Activated T-cell treated with anti-CD3 and anti-CD28 coated beads, Interleukin-2, amount 50 U/mL, for 48 hours (primary cell): Measurements from ENCODE around the gene GUCY1A1.

Experiments used
- DNase-seq, 2 experiments: peaks; one replicate each; pipeline ENCODE4 v3.0.0-alpha.2; 2020

Gene GUCY1A1

DNA sequence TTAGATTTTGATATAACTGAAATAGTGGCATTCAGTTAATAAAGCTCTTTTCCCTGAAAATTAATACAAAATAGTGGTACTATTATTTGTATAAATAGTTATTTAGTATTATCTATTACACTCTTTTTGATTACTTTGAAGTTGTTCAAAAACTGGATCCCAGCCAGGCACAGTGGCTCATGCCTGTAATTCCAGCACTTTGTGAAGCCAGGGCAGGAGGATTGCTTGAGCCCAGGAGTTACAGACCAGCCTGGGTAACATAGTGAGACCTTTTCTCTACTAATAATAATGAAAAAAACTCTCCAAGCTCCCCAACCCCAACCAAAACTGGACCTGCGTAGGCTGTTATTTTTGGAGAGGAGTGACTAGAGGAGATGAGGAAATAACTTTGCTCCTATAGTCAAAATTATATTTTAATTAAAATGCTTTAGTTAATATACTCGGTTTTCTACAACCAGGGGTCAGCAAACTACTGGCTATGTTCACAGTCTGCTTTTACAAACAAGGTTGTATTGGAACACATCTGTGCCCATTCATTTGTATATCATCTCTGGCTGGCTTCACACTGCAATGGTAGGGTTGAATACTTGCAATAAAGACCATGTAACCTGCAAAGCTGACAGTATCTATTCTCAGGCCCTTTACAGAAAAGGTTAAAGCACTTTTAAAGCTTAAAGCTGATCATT, 27.6 kb downstream of the GUCY1A1 start:
- no peak for DNase-seq

DNA sequence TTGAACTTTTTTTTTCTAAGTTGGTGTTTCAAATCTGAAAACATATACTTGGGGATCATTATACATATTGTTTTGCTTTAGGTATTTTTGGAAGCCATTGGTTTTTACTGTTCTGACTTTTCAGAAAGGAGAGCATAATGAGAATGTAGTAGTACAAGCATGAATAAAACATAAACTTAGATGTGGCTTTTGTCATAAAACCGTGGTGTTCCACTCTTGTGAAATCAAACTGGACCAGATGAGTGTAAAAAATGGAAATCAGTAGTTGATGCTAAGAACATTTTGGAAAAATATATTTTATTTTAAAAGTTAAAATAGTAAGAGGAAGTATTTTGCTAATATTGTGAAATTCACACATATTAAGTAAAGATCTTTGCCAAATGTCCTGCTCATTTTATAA, 29.6 kb downstream of the GUCY1A1 start:
- no peak for DNase-seq

DNA sequence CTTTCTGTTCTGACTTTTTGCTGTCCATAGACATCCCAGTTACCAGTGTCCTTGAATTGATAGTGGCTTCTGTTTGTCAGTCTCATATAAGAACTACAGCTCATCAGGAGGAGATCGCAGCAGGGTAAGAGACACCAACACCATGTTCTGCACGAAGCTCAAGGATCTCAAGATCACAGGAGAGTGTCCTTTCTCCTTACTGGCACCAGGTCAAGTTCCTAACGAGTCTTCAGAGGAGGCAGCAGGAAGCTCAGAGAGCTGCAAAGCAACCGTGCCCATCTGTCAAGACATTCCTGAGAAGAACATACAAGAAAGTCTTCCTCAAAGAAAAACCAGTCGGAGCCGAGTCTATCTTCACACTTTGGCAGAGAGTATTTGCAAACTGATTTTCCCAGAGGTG, 30.1 kb downstream of the GUCY1A1 start:
- DNase-seq: no peak

DNA sequence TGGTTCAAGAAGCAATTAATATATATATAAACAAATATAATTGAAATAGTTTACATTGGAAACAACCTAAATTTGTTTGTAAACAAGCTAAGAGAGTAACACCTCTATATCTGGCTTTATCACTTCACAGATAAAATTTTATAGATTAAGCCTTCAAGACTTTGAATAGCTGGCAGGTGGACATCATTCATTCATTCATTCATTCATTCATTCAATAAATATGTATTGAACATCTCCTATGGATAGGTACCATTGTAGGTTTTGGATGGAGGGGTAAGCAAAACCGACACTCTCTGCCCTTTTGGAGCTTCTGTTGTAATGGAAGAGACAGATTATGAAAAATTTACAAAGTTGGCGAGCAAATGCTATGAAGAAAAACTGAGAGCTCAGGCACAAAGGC, 35.2 kb downstream of the GUCY1A1 start:
- no peak for DNase-seq

DNA sequence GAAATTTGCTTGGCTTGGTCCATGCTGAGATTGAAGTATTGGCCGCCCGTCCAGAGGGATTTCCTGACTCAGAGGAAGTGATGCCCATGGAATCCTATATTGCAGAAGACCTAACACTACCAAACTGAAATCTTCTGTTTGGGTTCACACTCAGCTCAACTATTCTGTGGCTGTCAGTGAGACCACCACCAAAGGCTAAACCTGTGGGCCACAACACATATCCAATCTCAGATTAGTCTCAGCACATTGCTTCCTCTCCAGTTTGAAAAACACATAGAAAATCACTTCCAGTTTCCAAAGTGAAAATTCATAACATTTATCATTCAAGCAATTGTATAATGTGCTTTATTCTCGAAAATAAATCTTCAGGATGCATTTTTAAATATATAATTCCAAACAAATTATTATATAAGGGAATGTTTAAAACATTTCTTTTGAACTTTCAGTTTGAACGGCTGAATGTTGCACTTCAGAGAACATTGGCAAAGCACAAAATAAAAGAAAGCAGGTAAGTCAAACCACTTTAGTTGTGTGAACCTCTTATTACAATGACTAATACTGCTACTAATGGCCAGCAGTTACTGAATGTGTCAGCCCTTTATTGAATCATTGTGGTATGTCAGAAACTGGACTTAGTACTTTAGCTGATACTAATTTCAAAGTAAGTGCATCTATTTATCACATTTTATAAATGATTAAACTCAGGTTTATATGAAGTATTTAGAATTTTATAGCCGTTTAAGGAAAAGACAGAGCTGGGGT, 37.0 kb downstream of the GUCY1A1 start:
- no peak for DNase-seq

DNA sequence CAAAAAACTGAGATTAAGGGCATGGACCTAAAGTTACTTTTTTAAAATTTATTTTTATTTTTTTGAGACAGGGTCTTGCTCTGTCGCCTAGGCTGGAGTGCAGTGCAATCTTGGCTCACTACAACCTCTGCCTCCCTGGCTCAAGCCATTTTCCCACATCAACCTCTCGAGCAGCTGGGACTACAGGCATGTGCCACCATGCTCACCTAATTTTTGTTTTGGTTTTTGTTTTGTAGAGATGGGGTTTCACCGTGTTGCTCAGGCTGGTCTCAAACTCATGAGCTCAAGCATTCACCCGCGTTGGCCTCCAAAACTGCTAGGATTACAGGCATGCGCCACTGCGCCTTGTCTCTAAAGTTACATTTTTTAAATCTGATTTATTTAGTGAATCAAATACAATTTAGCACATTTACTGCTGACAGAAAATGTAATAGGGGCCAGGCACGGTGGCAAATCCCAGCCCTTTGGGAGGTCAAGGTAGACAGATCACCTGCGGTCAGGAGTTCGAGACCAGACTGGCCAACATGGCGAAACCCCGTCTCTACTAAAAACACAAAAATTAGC, 38.3 kb downstream of the GUCY1A1 start:
- no peak for DNase-seq

DNA sequence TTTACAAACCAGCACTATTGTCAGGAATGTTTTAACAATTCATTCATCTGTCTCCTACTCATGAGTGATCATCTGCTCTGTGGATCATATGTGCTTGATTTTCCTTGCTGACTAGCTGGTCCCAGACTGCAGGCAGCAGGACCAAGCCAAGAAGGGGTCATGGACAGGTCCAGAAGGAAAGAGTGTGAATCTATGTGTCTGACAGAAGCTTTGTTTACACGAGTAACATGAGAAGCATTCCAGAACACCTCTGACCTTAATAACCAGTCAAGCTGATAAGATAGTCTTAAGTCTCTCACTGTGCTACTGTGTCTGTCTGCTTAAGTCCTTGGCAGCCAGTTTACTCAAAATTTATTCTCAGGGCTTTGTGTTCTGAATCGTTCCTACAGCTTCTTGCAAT, 39.0 kb downstream of the GUCY1A1 start:
- DNase-seq: no peak

DNA sequence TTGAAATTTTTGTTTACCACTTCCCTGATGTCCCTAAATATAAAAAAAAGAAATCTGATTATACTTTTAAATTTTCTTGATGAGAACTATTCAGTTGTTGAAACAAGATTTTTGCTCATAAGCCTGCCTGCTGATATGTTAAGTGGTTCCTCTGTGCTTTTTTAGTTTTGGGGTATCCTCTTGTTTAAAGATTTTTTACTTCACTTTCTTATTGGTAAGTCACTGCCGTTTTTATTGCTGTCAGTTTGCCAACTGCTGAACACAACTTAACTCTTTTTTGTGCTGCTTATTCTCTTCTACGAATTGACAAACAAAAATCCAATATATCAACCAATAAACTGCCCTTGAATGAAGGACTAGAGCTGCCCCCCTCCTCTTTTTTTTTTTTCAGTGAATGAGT, 39.5 kb downstream of the GUCY1A1 start:
- DNase-seq: no peak

DNA sequence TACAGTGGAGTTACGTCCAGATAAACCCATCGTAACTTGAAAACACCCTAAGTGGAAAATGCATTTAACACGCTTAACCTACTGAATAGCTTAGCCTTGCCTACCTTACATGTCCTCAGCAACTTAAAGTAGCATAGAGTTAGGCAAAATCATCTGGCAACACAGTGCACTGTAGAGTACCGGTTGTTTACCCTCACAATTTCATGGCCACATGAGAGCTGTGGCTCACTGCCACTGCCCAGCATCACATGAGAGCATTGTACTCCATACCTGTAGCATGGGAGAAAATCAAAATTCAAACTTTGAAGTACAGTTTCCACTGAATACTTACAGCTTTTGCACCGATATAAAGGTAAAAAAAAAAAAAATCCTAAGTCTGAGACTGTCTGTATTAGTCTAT, 40.6 kb downstream of the GUCY1A1 start:
- no peak for DNase-seq

DNA sequence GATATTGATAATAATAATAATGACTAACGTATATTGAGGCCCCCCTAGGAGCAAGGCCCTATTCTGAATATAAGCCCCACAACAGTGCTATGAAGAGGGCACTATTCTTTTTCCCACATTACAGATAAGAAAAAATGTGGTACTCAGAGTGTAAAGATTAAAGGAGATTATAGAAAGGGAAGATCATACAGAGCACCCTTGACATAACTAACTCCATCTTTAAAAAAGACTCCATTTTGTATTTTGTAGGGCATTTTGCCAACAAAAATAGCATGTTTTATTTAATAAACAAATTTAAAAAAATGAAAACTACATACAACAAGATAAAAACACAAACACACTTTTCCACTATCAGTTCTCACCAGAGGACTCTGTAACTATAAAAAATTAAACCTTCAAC, 42.1 kb downstream of the GUCY1A1 start:
- DNase-seq: no peak

DNA sequence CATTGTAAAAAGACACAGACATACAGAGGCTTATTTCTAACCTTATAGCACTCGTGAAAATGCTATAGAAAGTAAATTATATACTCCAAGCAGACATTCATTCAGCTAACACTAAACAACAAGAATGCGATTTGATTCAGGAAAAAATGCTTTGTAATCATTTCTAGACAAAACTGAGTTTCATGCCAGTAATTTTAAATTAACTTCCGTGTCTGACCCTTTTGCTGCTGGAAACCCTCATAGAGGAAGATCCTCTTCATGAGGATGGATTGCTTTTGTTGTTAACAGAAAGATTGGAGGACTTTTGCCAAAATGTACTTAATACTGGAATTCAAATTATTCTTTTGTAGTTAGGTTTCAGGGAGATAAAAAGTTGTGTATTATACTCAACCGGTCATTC, 43.3 kb downstream of the GUCY1A1 start:
- DNase-seq: no peak

DNA sequence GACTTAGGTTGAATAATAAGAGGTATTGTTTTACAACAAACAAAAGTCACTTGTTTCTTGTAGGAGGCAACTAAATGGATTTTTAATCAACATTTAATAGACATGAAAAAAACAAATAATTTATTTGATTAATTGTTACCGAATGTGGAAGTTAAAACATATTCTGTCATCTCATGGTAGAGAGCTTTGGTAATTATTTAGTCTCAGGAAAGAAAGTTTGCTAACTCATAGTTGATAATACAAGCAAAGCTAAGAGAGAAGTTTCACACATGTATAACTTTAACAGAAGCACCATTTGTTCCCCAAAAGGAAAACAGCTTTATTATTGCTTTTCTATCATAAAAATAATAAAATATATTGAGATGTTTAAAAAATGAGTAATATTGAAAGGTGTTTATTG, 44.9 kb downstream of the GUCY1A1 start:
- no peak for DNase-seq

DNA sequence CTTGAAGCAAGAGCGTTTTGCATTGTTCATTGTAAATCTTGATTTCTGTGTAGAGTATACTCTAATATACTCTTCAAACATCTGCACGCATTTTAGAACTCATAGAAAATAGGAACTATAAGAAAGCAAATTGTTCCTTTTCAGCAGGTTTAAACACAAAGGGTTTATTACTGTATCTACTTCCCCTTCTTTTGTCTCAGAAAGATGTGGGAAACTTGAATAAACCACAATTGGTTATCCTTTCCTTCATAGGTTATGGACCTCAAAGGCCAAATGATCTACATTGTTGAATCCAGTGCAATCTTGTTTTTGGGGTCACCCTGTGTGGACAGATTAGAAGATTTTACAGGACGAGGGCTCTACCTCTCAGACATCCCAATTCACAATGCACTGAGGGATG, 46.2 kb downstream of the GUCY1A1 start:
- no peak for DNase-seq

DNA sequence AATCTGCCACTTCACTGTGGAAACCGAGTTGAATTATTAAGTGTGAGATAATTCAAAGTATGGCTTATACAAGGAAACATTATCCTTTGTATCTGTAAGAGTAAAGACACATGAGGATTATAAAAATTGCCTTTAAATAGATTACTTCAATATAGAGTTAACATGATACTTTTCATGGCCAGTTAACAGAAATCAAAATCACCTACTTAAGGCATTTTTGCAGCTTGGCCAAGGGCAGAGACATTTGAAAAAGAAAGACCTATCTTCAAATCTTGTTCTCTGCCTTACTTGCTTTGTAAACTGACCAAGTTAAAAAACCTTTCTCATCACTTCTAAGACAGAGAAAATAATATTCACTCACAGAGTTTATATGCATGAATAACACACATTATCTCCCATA, 47.3 kb downstream of the GUCY1A1 start:
- DNase-seq: no peak

DNA sequence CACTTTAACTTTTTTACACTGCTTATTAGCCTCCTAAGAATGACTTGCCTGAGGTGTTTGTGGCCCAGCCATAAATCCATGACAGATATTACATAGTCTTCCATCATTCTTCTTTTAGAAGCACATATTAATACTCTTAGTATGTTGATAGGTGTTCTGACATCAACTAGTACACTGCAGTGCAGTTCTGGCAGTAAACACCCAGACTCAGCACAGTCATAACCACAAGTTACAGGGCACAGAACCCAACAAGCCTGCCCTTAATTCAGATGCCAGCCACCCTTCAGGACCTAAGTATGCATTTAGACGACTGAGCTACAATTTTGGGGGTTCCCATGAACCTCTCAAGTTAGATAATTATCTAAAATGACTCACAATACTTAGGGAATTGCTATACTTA, 55.7 kb downstream of the GUCY1A1 start:
- no peak for DNase-seq

DNA sequence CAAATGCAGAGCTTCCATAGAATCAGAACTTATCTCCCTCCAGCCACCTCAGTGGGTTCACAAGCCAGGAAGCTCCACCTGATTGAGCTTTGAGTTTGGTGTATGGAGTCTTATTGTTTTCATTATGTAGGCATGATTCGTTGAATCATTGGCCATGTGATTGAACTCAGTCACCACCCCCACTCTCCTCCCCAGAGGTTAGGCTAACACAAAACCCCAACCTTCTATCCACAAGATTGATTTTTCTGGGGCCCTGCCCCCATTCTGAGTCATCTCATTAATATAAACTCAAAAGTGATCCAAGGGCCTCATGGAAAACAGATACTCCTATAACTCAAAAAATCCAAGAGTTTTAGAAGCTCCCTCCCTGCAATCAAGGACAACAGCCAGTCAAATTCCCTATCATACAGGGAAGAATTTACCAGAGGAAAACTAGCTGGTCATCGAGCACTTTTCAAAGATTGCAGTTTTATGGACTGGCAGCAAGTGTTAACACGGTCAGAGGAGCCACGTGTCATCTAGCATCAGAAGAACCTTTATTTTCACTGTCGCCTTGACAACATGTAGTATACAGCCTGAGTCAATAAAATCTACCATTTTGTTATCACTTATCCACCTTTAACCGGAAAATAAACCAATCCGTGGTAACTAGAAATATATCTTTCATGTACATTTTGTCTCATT, 56.3 kb downstream of the GUCY1A1 start:
- no peak for DNase-seq

DNA sequence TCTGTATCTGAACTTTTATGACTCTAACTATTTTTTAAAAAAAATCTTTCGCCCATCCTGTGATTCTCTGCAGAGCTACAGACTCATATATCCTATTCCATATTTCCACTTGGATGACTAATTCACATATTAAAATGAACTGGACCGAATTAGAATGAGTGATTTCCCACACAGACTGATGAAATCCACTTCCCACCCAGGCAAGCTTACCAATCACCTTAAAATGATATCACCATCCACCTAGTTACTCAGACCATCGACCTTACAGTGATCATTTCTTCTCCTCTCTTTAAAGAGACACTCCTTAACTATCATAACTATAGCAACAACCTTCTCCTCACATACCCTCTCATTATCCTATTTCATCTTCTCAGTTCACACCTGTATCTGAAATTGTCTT, 58.1 kb downstream of the GUCY1A1 start:
- no peak for DNase-seq

DNA sequence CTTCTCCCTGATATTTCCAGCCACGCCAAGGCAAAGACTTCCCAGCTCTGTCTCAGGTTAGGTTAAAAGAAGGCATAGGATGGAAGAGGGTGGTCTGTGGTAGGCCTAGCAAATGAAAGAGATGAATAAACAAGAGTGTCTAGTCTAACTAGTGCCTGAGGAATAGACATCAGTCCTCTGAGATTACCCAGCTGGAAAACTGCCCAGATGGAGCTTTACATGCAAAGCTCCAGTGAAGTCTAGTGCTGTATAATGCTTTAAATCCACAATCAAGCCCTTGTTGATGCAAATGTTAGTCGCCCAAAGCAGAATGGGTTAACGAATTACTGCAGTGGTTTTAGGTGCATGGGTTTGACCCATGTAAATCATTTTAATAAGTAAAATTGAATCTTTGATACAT, 67.4 kb downstream of the GUCY1A1 start:
- no peak for DNase-seq

DNA sequence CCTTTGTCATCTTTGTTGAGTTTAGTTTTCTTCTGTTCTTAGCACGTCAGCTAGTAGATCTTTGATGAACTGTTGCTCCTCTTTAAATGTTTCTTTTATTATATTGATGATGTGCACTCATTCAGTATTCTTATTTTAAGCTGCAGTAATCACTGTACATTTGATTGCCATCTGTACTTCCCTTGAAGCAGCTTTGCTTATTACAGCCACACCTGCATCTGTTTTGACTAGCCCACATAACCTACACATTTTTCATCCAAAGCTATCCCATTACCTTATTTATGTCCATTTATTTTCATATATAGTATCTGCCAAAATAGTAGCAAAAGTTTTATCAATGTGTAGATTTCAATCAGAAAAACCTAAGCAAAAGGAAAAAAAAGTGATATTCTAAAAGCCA, 68.3 kb downstream of the GUCY1A1 start:
- DNase-seq: no peak

DNA sequence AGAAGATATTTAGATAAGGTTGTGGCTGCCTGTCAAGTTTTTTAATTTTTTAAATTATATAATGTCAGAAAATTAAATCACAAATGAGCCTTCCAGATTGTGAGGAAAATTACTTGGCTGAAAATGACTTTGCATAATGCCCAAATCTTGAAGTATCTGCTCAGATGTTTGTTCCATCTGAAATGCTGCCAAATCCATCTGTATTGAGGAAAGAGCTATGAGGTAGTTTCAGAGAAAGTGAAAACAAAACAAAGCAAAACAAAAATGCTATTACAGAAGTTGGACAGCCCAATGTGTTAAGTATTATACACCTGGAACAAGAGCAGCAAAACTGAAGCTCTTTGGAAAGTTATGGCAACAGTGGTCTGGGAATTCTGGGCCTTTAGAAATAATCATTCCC, 68.8 kb downstream of the GUCY1A1 start:
- no peak for DNase-seq

DNA sequence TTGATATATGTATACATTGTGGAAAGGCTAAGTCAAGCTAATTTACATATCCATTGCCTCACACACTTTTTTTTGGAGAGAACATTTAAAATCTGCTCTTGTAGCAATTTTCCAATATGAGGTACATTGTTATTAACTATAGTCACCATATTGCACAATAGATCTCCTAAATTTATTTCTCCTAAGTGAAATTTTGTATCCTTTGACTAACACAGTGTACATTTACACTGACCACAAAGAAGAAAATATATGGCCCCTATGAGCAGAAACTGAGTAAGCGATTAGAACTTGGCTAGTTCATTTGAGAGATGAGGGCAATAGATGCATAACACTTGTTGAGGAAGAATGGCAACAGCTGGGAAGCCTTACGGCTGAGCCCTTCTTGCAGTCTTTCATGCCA, 71.9 kb downstream of the GUCY1A1 start:
- DNase-seq: no peak

DNA sequence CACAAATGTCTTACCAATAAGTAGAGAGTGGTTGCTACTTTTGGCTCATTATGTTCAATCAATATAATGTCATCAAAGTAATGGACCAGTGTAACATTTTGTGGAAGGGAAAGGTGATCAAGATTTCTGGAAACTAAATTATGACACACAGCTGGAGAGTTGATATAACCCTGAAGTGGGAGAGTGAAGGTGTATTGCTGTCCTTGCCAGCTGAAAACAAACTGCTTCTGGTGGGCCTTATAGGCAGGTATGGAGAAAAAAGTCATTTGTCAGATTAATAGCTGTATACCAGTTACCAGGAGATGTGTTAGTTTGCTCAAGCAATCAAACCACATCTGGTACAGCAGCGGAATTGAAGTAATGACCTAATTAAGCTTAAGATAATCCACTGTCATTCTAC, 74.9 kb downstream of the GUCY1A1 start:
- DNase-seq: no peak

DNA sequence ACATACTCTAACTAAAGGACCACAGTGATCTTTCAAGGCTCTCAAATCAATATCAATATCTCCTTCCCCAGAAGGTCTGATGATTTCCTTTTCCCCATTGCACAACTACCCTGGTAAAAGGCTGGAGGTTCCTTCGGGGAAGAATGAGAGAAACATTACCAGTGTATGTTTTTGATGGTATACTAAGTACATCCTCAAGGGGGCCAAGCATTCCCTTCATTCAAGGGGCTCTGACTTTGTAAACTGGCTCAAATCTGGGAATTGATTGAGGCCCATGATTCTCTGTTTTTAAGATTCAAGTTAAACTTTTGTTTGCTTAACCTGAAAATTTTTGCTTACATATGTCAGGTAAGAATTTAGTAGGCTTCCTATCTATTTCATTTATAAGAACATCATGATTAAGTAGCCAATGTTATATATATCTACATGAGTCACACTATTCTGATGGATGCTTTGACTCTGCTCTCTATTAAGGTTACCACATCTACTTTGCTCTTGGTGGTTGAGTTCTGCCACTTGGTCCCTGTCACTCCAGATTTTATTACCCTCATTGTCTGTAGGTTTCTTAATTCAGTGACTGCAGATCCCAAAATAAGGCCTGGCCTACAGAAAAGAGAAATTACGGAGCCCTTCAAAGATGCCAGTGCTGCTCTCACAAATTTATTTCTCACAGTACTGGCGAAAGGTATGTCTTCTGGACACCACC, 75.8 kb downstream of the GUCY1A1 start:
- no peak for DNase-seq
